ENCODE results near the gene ZNF543. TPM values are rescaled to one million over a fixed set of nuclear protein-coding genes. Genes with fewer than 3 reads are reported as not detected.

ZNF543 gene
- total RNA-seq, 1 experiment from 2014 or later, result 5.9 TPM

Other genes starting within 250 kb of the ZNF543 start
- gene USP29, start 200.5 kb upstream of the ZNF543 start, total RNA-seq (2014; rRNA removed; shearing (Covaris generic)), result not detected in 2 replicates
- gene ZIM3, start 175.3 kb upstream of the ZNF543 start, total RNA-seq (2014; rRNA removed; shearing (Covaris generic)), result not detected in 2 replicates
- not detected in 2 replicates for gene DUXA, start 153.0 kb upstream of the ZNF543 start, total RNA-seq (2014; rRNA removed; shearing (Covaris generic))
- 14.1 and 20.7 TPM in 2 replicates for gene ZNF264, start 129.0 kb upstream of the ZNF543 start, total RNA-seq (2014; rRNA removed; shearing (Covaris generic))
- gene AURKC, start 89.4 kb upstream of the ZNF543 start, total RNA-seq (2014; rRNA removed; shearing (Covaris generic)), result 0.88 and 2.0 TPM in 2 replicates
- 10.0 and 11.9 TPM in 2 replicates for gene ZNF805, start 79.8 kb upstream of the ZNF543 start, total RNA-seq (2014; rRNA removed; shearing (Covaris generic))
- 24.6 and 27.5 TPM in 2 replicates for gene ZNF460, start 40.0 kb upstream of the ZNF543 start, total RNA-seq (2014; rRNA removed; shearing (Covaris generic))
- 9.9 and 11.7 TPM in 2 replicates for gene ZNF304, start 30.8 kb downstream of the ZNF543 start, total RNA-seq (2014; rRNA removed; shearing (Covaris generic))
- gene TRAPPC2B, start 43.1 kb downstream of the ZNF543 start, total RNA-seq (2014; rRNA removed; shearing (Covaris generic)), result 44.2 and 56.7 TPM in 2 replicates
- gene ZNF547, start 43.1 kb downstream of the ZNF543 start, total RNA-seq (2014; rRNA removed; shearing (Covaris generic)), result 2.1 and 2.5 TPM in 2 replicates
- 21.7 and 27.1 TPM in 2 replicates for gene ZNF548, start 69.4 kb downstream of the ZNF543 start, total RNA-seq (2014; rRNA removed; shearing (Covaris generic))
- 9.9 and 10.5 TPM in 2 replicates for gene ZNF17, start 90.7 kb downstream of the ZNF543 start, total RNA-seq (2014; rRNA removed; shearing (Covaris generic))
- gene ZNF749, start 114.9 kb downstream of the ZNF543 start, total RNA-seq (2014; rRNA removed; shearing (Covaris generic)), result 9.3 and 12.7 TPM in 2 replicates
- not detected in 2 replicates for gene VN1R1, start 136.7 kb downstream of the ZNF543 start, total RNA-seq (2014; rRNA removed; shearing (Covaris generic))
- 13.5 and 17.3 TPM in 2 replicates for gene ZNF772, start 157.1 kb downstream of the ZNF543 start, total RNA-seq (2014; rRNA removed; shearing (Covaris generic))
- 11.1 and 12.0 TPM in 2 replicates for gene ZNF419, start 167.3 kb downstream of the ZNF543 start, total RNA-seq (2014; rRNA removed; shearing (Covaris generic))
- 9.0 and 23.1 TPM in 2 replicates for gene ZNF773, start 179.5 kb downstream of the ZNF543 start, total RNA-seq (2014; rRNA removed; shearing (Covaris generic))
- 5.1 and 6.2 TPM in 2 replicates for gene ZNF549, start 206.9 kb downstream of the ZNF543 start, total RNA-seq (2014; rRNA removed; shearing (Covaris generic))
- 6.1 and 6.3 TPM in 2 replicates for gene ZNF550, start 239.4 kb downstream of the ZNF543 start, total RNA-seq (2014; rRNA removed; shearing (Covaris generic))

All from RPMI7951 (cell line).